ENCODE results near the gene PER3.

DNA sequence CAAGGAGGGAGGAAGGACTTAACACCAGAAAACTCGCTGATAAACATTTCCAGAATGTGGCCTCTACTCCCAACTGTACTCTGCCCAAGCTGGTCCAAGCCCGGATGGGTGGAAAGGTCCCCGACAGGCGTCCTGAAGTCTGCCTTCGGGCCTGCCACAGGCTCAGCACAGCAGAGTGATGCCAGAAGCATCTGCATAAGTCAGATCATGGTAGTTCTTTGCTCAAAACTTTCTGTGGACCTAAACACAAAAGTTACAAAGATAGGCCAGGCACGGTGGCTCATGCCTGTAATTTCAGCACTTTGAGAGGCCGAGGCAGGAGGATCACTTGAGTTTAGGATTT lies 69.6 kb downstream of the PER3 start:
- TF ChIP-seq, protein P1, sequence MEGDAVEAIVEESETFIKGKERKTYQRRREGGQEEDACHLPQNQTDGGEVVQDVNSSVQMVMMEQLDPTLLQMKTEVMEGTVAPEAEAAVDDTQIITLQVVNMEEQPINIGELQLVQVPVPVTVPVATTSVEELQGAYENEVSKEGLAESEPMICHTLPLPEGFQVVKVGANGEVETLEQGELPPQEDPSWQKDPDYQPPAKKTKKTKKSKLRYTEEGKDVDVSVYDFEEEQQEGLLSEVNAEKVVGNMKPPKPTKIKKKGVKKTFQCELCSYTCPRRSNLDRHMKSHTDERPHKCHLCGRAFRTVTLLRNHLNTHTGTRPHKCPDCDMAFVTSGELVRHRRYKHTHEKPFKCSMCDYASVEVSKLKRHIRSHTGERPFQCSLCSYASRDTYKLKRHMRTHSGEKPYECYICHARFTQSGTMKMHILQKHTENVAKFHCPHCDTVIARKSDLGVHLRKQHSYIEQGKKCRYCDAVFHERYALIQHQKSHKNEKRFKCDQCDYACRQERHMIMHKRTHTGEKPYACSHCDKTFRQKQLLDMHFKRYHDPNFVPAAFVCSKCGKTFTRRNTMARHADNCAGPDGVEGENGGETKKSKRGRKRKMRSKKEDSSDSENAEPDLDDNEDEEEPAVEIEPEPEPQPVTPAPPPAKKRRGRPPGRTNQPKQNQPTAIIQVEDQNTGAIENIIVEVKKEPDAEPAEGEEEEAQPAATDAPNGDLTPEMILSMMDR (IDR thresholded peaks at IDR 0.05) = no peak
- TF ChIP-seq POLR2AphosphoS5 (IDR thresholded peaks at IDR 0.05) (no peak), POLR2A (IDR thresholded peaks at IDR 0.05) (no peak)
